Chondrocyte (in vitro differentiated cells): Measurements from ENCODE around the gene DEPP1. TPM values are rescaled to one million over a fixed set of nuclear protein-coding genes. Genes with fewer than 3 reads are reported as not detected.

Experiments used
- DNase-seq: peaks from one replicate; pipeline ENCODE4 v3.0.0; 2021; ENCODE audit warnings: mixed read lengths, low spot score
- H3K27ac Mint-ChIP-seq: one replicate; pipeline ENCODE4 v1.8.0; 2021; ENCODE audit warnings: mild to moderate bottlenecking, moderate library complexity, mixed read lengths; ENCODE audit not compliant: unreplicated experiment
- H3K27me3 Mint-ChIP-seq: 2 replicates; pipeline ENCODE4 v1.8.0; 2021; ENCODE audit warnings: low read depth, mixed read lengths
- H3K36me3 Mint-ChIP-seq: 2 replicates; pipeline ENCODE4 v1.8.0; 2021; ENCODE audit warnings: low read depth, mixed read lengths
- H3K4me1 Mint-ChIP-seq: 2 replicates; pipeline ENCODE4 v1.8.0; 2021; ENCODE audit warnings: low read depth, mild to moderate bottlenecking, mixed read lengths
- H3K4me3 Mint-ChIP-seq: one replicate; pipeline ENCODE4 v1.8.0; 2021; ENCODE audit warnings: mild to moderate bottlenecking, moderate library complexity, mixed read lengths; ENCODE audit not compliant: unreplicated experiment
- H3K9me3 Mint-ChIP-seq: 2 replicates; pipeline ENCODE4 v1.8.0; 2021; ENCODE audit warnings: low read depth, mixed read lengths
- CTCF ChIP-seq: fragments of 200-600 bp; sonication (generic); IDR thresholded peaks from 2 replicates; pipeline ENCODE4 v1.5.0; 2021; ENCODE audit warnings: antibody characterized with exemption, mild to moderate bottlenecking, moderate library complexity
- total RNA-seq: library from RNA; stranded (reverse); gene quantifications from 3 replicates; pipeline ENCODE4 v1.2.1, GENCODE V29; 2021

The DEPP1 gene
- total RNA-seq, 1 donor from 2014 or later = 105 TPM

GRCh38 chr10:44969854-44970253 is 8.8 kb downstream of the DEPP1 start:
- Mint-ChIP-seq H3K9me3 (no peaks in the 10 kb centered on the region), H3K4me3 (no peak overlapping the region), H3K36me3 (peaks cover 15% of the 10 kb centered on the region), H3K27ac (no peak overlapping the region), H3K4me1 (peaks cover 54% of the 10 kb centered on the region), H3K27me3 (no peaks in the 10 kb centered on the region)
- no peak for DNase-seq
- no peak for TF ChIP-seq CTCF

GRCh38 chr10:44968500-44969400 is 9.9 kb downstream of the DEPP1 start:
- no peak for DNase-seq
- H3K36me3 Mint-ChIP-seq = peaks cover 15% of the 10 kb centered on the region
- H3K9me3 Mint-ChIP-seq = no peaks in the 10 kb centered on the region
- TF ChIP-seq CTCF = no peak
- H3K4me3 Mint-ChIP-seq = no peak overlapping the region
- H3K4me1 Mint-ChIP-seq = peaks cover 54% of the 10 kb centered on the region
- no peaks in the 10 kb centered on the region for H3K27me3 Mint-ChIP-seq
- H3K27ac Mint-ChIP-seq = no peak overlapping the region

- DNase-seq = no peak
- Mint-ChIP-seq H3K27ac (peak overlapping the region; percentile 61), H3K27me3 (no peaks in the 10 kb centered on the region), H3K9me3 (no peaks in the 10 kb centered on the region), H3K4me1 (peaks cover 55% of the 10 kb centered on the region), H3K4me3 (no peak overlapping the region), H3K36me3 (peaks cover 14% of the 10 kb centered on the region)
- no peak for TF ChIP-seq CTCF
These were observed 10.5 kb downstream of the DEPP1 start for GRCh38 chr10:44968091-44968490.

GRCh38 chr10:44967616-44968015 is 11.0 kb downstream of the DEPP1 start:
- Mint-ChIP-seq H3K4me1 (peaks cover 60% of the 10 kb centered on the region), H3K9me3 (no peaks in the 10 kb centered on the region), H3K27me3 (no peaks in the 10 kb centered on the region), H3K4me3 (no peak overlapping the region), H3K27ac (peak overlapping the region; percentile 71), H3K36me3 (peaks cover 14% of the 10 kb centered on the region)
- DNase-seq = no peak
- TF ChIP-seq CTCF = no peak

GRCh38 chr10:44966816-44967509 is 11.6 kb downstream of the DEPP1 start:
- Mint-ChIP-seq H3K4me3 (no peak overlapping the region), H3K9me3 (no peaks in the 10 kb centered on the region), H3K36me3 (peaks cover 13% of the 10 kb centered on the region), H3K27ac (peak overlapping the region; percentile 71), H3K4me1 (peaks cover 67% of the 10 kb centered on the region), H3K27me3 (no peaks in the 10 kb centered on the region)
- DNase-seq = no peak
- peak; percentile 64 for TF ChIP-seq CTCF
